ENCODE measurements around the gene RASAL1.

Gene RASAL1, protein sequence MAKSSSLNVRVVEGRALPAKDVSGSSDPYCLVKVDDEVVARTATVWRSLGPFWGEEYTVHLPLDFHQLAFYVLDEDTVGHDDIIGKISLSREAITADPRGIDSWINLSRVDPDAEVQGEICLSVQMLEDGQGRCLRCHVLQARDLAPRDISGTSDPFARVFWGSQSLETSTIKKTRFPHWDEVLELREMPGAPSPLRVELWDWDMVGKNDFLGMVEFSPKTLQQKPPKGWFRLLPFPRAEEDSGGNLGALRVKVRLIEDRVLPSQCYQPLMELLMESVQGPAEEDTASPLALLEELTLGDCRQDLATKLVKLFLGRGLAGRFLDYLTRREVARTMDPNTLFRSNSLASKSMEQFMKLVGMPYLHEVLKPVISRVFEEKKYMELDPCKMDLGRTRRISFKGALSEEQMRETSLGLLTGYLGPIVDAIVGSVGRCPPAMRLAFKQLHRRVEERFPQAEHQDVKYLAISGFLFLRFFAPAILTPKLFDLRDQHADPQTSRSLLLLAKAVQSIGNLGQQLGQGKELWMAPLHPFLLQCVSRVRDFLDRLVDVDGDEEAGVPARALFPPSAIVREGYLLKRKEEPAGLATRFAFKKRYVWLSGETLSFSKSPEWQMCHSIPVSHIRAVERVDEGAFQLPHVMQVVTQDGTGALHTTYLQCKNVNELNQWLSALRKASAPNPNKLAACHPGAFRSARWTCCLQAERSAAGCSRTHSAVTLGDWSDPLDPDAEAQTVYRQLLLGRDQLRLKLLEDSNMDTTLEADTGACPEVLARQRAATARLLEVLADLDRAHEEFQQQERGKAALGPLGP

DNA sequence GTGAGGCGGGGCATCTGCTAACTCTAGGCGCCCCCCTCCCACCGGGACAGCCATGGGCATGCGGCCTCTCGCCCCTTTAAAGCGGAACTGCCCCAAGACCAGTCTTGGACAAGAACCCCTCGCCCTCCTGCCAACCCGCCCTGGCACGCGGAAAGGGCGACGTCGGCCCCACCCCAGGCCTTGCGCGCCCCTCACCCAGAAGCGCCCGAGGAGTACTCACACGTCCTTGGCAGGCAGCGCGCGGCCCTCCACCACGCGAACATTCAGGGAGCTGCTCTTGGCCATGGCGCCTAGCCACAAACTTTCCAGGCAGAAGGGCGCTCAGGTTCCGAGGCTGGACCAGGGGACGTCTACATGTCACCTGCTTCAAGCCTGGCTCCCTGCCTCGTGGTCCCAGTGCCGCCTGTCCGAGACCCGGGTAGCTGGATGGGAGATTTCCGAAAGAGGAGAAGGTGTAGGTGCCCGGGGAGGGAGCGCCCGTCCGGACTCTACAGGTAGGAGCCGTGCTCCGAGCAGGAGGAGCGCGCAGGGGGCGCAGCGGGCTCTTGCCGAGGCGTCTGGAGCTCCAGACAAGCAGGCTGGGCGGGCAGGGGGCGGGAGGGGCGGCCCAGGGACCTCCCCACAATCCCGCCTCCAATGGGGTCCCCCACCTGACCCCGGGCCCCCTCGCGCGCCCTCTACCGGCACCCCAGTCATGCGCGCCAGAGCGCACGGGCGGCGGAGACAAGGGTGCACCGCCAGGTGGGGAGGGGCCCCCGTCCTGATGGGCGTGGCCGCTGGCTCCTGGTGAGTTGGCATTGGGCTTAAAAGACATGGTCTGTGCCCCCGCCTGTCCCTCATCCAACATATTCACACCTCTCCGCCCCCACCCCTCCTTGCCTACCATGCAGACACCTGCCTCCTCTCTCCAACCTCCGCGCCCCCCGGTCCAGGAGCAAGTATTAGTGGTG, at the start of gene RASAL1:
RASAL1 (minus strand) TSS at position 584 of the 950 bp plus-strand sequence; CDS start at position 285, 299 bp downstream.
- peak; percentile 77 to 83 for DNase-seq

DNA sequence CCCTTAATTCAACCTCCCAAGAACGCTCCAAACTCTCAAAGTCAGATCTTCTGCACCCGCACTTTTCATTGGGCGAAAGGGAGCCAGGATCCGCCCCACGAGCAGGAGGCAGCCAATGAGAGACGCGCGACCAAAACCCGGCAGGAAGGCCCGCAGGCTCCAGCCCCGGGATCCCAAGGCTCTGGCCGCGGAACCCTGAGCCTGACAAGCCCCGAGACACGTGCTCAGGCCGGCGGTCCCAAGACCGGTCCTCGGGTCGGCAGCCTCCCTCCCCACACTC, 49.3 kb upstream of the RASAL1 start:
- DNase-seq, result peak; percentile 82 to 85

DNA sequence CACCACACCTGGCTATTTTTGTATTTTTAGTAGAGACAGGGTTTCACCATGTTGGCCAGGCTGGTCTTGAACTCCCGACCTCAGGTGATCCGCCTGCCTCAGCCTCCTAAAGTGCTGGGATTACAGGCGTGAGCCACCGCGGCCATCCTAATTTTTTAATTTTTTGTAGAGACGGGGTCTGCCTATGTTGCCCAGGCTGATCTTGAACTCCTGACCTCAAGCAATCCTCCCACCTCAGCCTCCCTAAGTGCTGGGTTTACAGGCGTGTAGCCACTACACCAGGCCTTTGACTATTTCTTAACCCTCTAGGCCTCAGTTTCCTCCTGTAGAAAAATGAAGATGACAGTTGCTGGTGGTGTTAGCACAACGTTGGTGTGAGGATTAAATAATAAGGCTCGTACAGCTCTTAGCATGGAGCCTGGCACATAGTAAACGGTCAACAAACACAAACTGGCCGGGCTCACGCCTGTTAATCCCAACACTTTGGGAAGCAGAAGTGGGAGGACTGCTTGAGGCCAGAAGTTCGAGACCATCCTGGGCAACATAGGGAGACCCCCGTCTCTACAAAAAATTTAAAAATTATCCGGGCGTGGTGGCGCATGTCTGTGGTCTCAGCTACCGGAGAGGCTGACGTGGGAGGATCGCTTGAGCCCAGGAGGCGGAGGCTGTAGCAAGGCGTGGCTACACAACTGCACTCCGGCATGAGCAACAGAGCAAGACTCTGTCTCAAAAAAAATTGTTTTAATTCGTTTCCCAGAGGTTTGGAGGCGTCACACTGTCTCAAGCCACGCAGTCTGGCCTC, 48.7 kb upstream of the RASAL1 start:
- peak in 1 of 2 experiments; percentile 75 for DNase-seq

DNA sequence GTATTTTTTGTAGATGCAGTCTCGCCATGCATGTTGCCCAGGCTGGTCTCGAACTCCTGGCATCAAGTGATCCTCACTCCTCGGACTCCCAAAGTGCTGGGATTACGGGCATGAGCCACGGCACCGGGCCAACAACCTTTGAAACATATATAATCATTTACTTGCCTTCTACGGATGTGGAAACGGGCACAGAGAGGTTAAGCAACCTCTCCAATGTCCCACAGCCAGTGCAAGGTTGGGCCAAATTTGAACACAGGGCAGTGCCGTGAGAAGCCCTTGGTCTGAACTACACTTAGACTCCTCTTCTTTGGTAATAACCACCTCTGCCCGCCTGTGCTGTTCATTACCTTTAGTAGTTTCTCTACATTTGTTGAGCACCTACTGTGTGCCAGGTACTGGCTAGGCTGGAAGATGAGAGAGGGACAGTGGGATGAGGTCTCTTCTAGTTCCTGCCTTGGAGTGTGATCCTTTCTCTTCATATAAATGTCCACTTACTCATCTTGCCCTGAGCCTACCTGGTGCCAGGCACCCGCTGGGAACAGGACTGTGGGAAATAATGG, 47.5 kb upstream of the RASAL1 start:
- DNase-seq, result no peak

DNA sequence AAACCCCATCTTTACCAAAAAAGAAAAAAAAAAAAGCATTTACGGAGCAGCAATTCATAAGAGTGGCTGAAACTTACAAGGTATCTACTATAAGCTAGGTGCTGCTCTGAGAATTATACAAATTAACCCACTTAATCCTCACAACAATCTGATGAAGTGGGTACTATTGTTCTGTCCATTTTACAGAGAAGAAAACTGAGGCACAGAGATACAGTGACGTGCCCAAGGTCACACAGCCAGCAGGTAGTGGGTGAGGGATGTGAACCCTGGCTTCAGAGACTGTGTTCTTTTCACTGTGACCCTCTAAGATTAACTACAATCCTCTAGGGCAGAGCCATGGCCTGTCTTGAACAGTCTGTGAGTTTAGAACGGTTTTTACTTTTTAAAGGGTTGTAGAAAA, 46.4 kb upstream of the RASAL1 start:
- no peak for DNase-seq

DNA sequence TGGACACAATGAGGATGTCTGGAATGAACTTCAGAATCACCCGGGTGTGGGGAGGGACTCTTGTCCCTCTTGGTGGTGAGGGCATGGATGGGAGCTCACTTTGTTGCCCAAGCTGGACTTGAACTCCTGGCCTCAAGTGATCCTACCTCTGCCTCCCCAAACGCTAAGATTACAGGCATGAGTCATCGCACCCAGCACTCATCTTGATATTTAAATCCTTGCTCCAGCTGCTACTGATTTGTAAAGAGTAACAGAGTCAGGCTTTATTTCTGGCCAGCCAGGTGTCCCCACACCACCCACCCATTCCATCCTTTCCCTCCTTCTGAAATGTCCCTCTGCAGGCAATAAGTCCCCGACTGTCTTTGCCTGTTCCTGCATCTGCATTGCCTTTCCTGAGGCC, 44.8 kb upstream of the RASAL1 start:
- DNase-seq, result no peak

DNA sequence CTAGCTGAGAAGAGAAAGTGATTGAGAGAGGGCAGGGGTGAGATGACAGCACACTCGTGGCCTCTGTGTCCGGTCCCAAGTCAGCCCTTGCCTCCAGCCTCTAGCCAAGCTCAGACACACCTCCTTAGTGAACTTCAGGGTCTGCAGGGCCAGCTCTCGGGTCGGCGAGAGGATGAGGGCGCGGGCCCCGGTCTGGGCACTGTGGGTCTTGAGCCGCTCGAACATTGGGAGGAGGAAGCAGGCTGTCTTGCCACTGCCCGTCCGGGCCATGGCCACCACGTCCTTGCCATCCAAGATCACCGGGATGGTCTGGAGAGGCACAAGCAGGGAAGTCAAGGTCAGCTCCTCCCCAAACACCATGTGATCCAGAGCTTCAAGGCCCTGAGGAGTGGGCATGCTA, 43.5 kb upstream of the RASAL1 start:
- no peak for DNase-seq

DNA sequence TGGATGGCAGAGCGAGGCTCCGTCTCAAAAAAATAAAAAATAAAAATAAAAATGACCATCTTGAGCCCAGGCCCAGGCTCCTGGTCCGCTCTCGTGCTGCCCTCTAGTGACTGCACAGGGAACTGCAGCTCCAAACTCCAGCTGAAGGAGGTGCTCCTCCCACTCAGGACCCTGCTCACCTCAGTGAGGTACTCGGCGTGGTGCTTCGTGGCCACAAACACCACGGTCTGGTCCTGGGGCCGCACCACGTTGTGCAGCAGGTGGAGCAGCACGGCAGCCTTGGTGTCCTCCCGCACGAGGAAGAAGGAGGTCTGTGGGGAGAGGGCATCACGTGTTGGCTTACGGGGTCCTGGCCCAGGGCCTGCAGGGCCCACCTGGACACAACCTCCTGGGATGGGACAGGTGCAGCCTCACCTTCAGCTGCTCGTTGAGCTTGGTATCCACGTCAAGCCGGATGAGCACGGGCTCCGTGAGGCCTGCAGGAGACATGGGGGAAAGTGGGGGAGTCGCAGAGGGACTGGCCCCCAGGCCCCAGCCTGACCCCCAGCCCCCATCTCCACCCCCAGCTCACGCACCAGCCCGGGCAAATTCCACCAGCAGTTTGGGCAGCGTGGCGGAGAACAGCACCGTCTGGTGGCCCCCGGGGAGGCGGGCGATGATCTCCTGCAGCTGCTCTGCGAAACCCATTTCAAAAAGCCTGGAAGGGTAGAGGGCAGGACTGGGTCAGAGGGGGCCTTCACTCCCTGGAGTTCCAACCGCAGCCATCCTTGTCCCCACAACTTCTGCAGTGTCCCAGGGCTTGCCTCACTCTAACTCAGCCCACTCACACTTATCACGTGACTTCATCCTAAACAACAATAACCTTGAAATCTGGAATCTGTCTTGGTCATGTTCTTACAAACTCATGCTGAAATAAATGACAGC, 39.2 kb upstream of the RASAL1 start:
- peak; percentile 68 to 75 for DNase-seq

DNA sequence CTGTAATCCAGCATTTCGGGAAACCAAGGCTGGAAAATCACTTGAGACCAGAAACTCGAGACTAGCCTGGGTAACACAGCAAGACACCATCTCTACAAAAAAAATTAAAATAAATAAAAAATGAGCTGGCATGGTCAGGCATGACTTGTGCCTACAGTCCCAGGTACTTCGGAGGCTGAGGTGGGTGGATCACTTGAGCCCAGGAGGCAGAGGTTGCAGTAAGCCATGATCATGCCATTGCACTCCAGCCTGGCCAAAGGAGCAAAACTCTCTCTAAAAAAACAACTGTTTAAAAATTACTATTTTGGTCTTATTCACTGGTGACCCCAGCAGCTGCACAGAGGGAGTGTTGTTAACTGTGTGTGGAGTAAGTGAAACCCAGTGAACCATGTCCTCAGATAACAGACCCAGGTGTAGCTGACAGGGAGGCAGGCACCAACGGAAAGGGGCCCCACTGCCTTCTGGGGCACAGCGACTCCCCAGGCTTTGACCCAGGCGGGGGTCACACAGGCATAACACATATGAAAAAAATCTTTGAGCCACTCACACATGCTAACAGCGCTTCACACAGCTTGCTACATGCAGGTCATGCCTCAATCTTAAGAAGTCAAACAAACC, 37.6 kb upstream of the RASAL1 start:
- no peak for DNase-seq

DNA sequence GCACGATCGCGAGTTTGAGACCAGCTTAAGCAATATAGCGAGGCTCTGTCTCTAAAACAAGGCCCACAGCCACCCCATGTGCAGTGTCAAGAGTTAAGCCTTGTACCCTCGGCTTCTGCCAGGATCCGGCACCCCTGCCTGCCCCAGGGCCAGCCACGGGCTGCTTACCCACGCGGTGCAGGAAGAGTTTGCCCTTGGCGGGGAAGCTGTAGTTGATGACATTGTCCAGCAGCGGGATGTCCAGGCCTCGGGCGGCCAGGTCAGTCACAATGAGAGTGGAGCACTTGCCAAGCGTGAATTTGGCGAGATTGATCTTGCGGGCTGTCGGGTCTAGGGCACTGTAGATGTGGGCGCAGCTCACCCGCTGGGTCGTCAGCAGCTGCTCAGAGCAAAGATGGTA, 36.6 kb upstream of the RASAL1 start:
- DNase-seq, result no peak

DNA sequence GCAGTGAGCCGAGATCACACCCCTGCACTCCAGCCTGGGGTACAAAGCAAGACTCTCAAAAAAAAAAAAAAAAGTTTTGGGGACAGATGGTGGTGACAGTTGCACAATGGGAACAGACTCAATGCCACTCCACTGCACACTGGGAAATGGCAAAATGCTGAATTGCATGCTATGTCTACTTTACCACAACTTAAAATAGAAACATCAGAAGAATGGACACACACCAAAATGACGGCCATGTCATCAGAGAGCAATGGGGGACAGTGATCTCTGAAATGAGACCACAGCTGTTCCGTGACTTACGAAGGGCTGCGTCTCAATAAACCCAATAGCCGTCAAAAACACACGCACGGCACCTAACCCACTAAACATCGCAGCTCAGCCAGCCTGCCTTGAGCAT, 36.0 kb upstream of the RASAL1 start:
- no peak for DNase-seq

DNA sequence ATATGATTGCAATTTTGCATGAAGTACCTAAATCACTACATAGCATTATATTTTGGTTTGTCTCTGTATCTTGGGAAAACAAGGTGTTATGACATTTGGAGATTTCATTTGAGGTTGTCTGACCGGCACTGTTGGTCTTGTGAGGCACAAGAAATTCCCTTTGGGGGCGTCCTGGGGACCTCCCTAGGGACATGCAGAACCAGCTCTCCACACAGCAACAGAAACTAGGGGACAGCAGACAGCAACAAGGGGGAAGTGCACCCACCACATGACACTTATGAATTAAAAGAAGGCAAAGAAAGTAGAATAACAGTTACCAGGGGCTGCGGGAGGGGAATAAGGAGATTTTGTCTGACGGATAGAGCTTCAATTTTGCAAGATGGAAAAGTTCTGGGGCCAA, 35.4 kb upstream of the RASAL1 start:
- DNase-seq, result no peak

DNA sequence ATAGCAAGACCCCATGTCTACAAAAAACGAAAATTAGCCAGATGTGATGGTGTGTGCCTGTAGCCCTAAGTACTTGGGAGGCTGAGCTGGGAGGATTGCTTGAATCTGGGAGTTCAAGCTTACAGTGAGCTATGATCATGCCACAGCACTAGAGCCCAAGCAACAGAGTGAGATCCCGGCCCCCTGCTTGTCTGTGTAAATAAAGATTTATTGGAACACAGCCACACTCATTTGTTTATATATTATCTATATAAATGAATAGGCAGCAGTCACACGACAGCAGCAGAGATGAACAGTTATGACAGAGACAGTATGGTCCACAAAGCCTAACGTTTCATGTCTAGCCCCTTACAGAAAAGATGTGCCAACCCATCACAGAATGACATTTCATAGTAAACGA, 34.9 kb upstream of the RASAL1 start:
- no peak for DNase-seq

DNA sequence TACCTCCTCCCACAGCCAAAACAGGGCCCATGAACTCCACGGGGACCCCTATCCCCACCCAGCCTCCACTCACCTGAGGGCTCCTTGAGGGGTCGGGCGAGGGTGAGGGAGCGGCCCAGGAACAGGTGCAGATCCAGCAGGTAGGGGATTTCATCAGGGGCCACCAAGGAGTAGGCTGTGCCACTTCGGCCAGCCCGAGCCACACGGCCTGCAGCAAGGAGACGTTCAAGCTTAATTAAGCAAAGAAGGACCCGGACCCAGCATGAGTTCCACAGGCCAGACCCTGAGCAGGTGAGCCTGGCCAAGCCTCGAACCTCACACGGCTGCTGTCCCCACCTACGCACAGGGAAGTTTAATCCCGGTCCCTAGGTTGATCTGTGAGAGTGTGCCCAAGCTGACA, 34.1 kb upstream of the RASAL1 start:
- no peak for DNase-seq

DNA sequence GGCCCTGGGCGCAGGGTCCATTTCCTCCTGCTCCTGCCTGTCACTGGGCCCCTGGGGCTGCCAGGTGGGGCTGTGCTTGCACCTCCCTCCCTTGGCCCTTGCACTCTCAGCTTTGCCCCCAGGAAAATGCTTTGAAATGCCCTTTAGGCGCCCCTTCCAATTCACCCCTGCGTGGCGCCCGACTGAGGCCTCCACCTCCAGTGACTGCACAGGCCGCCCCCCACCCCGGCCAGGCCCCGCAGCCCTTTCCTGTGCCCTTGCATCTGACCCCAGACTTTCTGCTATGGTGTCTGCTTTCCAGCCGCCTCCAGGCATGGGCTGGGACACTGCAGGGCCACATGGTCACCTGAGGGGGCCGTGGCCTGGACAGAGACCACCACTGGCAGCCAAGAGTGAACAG, 32.3 kb upstream of the RASAL1 start:
- DNase-seq, result no peak

DNA sequence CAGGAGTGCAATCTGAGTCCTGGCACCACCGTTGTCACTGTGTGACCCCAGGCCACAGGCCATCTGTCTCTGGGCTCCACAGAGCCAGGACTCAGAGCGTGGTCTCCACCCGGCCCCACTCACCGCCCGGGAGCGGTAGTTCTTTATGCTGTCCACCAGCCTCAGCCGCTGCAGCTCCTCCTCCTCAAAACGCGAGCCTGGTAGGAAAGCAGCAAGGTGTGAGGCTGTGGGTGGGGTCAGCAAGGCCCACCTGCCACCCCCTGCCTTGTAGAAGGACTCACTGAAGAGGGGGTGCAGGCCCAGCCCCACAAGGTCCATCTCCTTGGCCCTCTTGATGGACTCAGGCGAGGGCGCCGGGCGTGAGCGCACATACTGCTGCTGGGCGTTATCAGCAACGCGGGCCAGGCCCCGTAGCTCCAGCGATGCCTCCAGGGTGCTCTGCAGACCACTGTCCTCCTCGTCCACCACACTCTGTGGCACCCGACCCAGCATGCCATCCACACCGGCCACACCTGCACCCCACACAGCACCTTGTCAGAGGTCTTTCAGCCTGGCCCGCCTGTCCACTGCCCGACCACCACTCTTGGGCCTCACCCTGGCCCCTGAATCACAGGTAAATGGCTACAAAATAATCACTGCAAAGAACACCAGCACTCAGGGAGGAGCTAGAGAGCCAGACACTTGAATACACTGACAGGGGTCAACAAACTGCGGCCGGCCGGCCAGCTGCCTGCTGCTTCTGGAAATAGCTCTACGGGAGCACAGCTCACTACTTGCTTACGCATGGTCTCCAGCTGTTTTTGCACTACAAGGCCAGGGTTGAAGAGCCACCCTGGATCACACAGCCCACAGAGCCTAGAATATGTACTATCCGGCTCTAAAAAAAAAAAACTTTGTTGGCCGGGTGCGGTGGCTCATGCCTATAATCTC, 30.2 kb upstream of the RASAL1 start:
- no peak for DNase-seq

DNA sequence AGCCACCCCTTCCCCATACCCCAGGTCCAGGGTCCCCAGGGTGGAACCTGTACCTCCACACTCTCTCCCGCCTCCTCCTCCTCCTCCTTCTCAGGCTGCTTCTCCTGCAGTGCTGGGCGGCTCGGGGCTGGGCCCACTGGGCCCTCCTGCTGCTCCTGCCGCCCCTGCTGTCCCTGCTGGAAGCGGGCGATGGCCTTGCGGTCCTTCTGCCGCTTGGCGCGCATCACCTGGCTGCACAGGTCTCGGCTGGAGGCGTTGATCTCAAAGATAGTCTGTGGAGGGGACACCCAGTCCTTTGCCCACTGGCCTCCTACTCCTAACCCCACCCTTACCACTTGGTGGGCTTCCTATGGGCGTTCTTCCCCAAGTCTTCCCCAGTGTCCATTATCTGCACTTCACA, 28.5 kb upstream of the RASAL1 start:
- no peak for DNase-seq

DNA sequence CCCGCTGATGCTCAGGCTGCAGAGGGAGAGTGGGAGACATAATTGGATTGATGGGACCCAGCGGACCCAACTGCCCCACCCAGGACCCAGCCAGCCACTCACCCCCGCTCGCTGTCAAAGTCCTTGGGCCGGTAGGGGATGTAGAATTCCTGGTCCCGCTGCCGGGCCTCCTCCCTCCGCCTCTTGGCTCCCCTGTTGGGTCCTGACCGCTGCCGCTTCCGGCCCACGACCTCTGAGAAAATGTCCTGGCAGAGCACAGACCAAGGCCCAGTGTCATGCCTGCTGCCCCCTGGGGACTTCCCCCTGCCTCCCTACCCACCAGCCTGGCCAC, 27.4 kb upstream of the RASAL1 start:
- DNase-seq, result no peak

Data from stimulated activated CD4-positive, alpha-beta T cell treated with anti-CD3 and anti-CD28 coated beads, Interleukin-4, amount 100 ng/mL, for 4 hours (primary cell).